ENCODE data around the gene STOM. TPM values are rescaled to one million over a fixed set of nuclear protein-coding genes. Genes with fewer than 3 reads are reported as not detected.

The STOM gene
- polyA plus RNA-seq, 4 donors: 66.5 to 81.6 (median 73.0) TPM

- no peak for DNase-seq (ENCODE audit: low read depth in 4 of 4, low spot score in 2 of 4)
These were observed 46.5 kb downstream of the STOM start for GRCh38 chr9:121323449-121324151.

- DNase-seq (ENCODE audit: low read depth in 4 of 4, low spot score in 2 of 4): no peak
These were observed 47.2 kb downstream of the STOM start for GRCh38 chr9:121322737-121323448.

GRCh38 chr9:121322037-121322736 is 47.9 kb downstream of the STOM start:
- no peak for DNase-seq (ENCODE audit: low read depth in 4 of 4, low spot score in 2 of 4)

GRCh38 chr9:121321016-121321503 is 49.0 kb downstream of the STOM start:
- DNase-seq (ENCODE audit: low read depth in 4 of 4, low spot score in 2 of 4): no peak

- no peak for DNase-seq (ENCODE audit: low read depth in 4 of 4, low spot score in 2 of 4)
These were observed 50.7 kb downstream of the STOM start for GRCh38 chr9:121319383-121319780.

- DNase-seq (ENCODE audit: low read depth in 4 of 4, low spot score in 2 of 4): no peak
These were observed 51.2 kb downstream of the STOM start for GRCh38 chr9:121318631-121319382.

- no peak for DNase-seq (ENCODE audit: low read depth in 4 of 4, low spot score in 2 of 4)
These were observed 52.1 kb downstream of the STOM start for GRCh38 chr9:121317737-121318630.

GRCh38 chr9:121316852-121317373 is 53.1 kb downstream of the STOM start:
- no peak for DNase-seq (ENCODE audit: low read depth in 4 of 4, low spot score in 2 of 4)

- DNase-seq (ENCODE audit: low read depth in 4 of 4, low spot score in 2 of 4): no peak
These were observed 53.7 kb downstream of the STOM start for GRCh38 chr9:121316378-121316777.

GRCh38 chr9:121313458-121314152 is 56.4 kb downstream of the STOM start:
- no peak for DNase-seq (ENCODE audit: low read depth in 4 of 4, low spot score in 2 of 4)

- DNase-seq (ENCODE audit: low read depth in 4 of 4, low spot score in 2 of 4): no peak
These were observed 57.9 kb downstream of the STOM start for GRCh38 chr9:121312169-121312568.

GRCh38 chr9:121310571-121310970 is 59.5 kb downstream of the STOM start:
- no peak for DNase-seq (ENCODE audit: low read depth in 4 of 4, low spot score in 2 of 4)

GRCh38 chr9:121309833-121310425 is 60.1 kb downstream of the STOM start:
- no peak for DNase-seq (ENCODE audit: low read depth in 4 of 4, low spot score in 2 of 4)

- DNase-seq (ENCODE audit: low read depth in 4 of 4, low spot score in 2 of 4): no peak
These were observed 60.9 kb downstream of the STOM start for GRCh38 chr9:121309171-121309570.

GRCh38 chr9:121308765-121309164 is 61.3 kb downstream of the STOM start:
- no peak for DNase-seq (ENCODE audit: low read depth in 4 of 4, low spot score in 2 of 4)

- DNase-seq (ENCODE audit: low read depth in 4 of 4, low spot score in 2 of 4): no peak
These were observed 62.1 kb downstream of the STOM start for GRCh38 chr9:121307976-121308375.

GRCh38 chr9:121305269-121305994 is 64.6 kb downstream of the STOM start:
- DNase-seq (ENCODE audit: low read depth in 4 of 4, low spot score in 2 of 4): no peak

GRCh38 chr9:121304707-121305106 is 65.3 kb downstream of the STOM start:
- DNase-seq (ENCODE audit: low read depth in 4 of 4, low spot score in 2 of 4): no peak
